Measurements from ENCODE around the gene COL28A1.

DNA sequence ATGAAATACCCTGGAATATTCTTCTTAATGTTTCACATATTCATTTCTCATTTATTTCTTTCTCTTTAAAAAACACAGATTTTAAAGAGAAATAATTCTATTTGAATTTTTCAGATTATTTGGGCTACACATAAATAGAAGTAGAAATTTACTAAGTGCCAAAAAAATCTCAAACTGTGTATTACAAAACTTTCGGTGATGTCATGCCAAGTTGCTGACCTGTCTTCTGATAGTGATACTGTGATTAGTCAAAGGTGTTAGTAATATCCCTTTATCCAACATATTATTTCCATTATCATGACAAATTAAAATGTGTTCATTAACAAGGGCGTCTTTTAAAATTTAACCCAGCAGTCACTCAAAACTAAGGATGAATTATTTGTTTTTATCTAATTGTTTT lies 60.1 kb downstream of the COL28A1 start:
- TF ChIP-seq GATA2 (IDR thresholded peaks at IDR 0.05; ENCODE audit: low read depth, low read length) (no peak), GATA3 (IDR thresholded peaks at IDR 0.05; ENCODE audit: low read depth, low read length) (no peak)
